SH-SY5Y (cell line): ENCODE data around the gene NOTUM.

Experiments used
- GATA2 ChIP-seq: IDR thresholded peaks from 2 replicates; pipeline ENCODE4 v1.6.1; 2011; ENCODE audit warnings: mild to moderate bottlenecking, low read depth, low read length
- GATA3 ChIP-seq: IDR thresholded peaks from 2 replicates; pipeline ENCODE4 v1.6.1; 2011; ENCODE audit warnings: low read depth, mild to moderate bottlenecking, low read length, moderate library complexity

- TF ChIP-seq GATA2 (no peak), GATA3 (no peak)
These were observed 48.4 kb upstream of the NOTUM start for GRCh38 chr17:82009413-82009812.
